Central memory CD4-positive, alpha-beta T cell (primary cell): ENCODE data around the gene C5orf22.
"Not testable (repeated sequence)": the region's sequence is repeated elsewhere in the genome, so short reads cannot be mapped to it uniquely, and the experiment has no call there.

Experiments
- DNase-seq: peaks from one replicate; pipeline ENCODE4 v3.0.0; 2022
- total RNA-seq, 3 experiments: gene quantifications; one replicate each; lab custom pipeline; 2026; lab: John Stamatoyannopoulos, UW

The C5orf22 gene
- total RNA-seq: 11.8 to 47.0 (median 28.6) reads per million in 3 experiments

DNA sequence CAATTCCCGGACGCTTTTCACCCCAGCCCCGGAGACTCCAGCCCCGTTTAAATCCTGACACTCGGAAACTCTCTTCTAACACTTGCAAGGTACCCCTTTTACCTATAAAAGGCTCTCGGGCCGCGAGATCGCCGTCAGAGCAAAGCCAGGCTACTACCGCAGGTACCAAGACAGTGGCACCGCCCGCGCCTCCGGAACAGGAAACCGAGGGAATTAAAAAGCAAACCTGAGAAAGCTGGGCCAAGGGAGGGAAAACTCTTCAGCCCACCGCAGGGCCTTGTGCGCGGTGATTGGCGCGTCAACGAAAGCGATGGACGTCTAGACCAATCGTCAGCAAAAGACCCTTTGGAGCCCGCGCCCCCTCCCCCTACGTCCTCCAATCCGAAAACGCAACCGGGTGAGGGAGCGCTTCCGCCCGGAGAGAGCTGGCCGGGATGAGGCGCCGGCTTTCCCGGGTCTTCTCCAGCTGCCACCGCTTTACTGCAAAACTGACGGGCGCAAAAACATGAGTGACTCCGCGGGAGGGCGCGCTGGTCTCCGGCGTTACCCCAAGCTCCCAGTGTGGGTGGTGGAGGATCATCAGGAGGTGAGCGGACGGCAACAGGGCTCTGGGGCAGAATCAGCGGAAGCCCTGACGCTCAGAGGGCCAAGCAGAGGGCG lies at the start of gene C5orf22, which contains the start of gene DROSHA:
C5orf22 (plus strand) TSS at position 414 of the 660 bp plus-strand sequence; CDS start at position 506, 92 bp downstream.
DROSHA (minus strand) TSS at position 206 of the 660 bp plus-strand sequence. CDS start 3,034 bp downstream, outside the sequence.
- DNase-seq: peak; percentile 84

DNA sequence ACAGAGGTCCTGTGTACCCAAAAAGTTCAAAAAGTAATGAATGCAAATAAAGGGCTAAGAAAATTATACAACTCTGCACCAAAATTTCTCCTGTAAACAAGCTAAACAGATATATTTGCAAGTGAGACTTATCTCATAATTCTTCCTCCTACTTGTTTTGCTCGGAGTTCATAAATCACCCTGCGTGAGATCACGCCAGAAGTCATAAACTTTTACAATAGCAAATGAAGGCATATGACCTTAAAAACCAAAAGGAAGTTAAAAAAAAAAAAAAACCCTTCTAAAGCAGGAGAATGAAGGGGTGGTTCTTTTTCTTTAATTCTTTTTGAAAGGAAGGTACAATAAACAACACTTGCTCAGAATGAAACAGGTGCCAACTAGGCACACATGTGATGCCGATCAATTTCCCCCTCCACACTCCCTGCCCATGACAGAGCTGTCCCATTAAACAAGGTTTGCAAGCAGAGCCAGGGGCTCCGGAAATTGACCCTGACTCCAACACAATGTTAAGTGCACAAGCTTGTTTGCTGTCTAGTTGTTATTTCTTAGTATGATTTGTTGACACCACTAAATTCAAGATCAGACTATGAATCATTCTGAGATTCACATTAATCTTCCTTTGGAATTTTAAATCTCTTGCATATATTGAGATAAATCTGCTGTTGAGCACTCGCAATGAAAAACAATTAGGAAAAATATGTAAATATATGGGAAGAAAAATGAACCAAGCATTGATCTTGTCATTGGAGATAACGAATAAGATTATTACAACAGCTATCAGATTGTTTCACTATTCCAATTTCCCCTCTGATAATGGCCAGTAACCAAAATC lies 46.5 kb upstream of the C5orf22 start:
- DNase-seq: no peak

DNA sequence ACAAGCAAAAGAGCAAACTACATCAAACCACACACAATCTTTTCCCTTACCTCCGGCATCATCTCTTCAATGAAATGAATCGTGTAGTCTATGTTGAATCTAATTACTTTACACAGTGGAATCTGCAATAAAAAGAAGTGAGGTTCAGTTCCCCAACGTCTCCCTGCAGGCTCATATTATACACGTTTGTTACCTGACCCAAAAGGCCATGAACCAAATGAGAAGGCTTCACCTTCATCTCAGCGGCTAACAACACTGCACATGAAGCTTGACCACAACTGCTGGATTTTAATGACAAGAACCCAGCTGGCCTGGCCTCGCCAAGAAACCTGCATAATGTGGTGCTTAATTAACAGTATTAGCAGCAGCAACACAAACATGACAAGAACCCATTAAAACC lies 45.7 kb upstream of the C5orf22 start:
- no peak for DNase-seq

DNA sequence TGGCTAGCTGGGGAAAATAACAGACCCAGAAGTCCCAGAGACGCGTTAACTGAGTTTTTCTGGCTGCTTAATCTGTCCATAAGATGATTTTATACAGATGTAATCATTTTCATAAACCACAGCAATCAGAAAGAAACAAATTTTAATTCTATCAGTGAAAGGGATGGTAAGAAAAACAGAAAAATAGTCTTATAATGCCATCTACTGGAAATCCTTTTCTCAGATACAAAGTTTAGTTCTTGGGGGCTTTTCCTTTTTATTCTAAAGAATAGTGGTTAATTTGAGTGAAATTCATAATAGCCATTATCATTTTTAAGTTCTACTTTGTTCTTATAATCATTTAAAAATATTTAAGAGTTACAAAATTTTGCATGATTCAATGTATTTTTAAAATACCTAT lies 44.6 kb upstream of the C5orf22 start:
- no peak for DNase-seq

DNA sequence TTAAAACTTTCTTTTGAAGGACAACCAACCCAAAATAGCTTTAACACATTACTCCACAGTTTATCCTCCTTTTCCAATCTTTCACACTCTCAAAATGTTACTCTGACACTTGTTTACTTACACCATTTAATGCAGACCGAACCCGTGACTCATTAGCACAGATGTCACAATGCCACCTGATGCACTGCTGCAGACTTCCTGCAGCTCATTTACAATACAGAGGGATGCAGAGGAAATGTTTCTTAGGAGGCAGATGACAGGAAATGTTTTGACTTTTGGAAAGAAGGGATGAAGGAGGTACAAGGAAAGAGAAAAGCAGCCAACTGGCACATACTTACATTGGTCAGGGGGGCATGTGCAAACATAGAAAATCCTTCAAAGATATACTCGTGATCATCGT lies 39.2 kb upstream of the C5orf22 start:
- DNase-seq: no peak

DNA sequence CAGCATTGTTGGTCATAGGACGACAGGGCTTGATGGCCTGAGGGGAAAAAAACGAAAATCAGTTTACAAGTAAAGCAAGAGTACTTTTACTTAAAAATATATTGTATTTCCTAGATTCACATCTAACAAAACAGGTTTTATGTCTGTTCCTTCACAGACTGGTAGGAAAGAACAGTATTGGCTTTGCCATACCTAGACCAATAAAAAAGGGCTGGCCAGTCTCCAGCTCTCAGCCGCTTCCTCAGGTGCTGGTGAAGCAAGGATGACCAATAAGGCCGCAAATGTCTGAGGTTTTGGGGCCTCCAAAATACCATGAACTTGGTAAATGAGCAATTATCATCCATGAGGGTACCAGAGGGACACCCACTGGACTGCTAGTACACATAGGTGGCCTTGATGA lies 36.8 kb upstream of the C5orf22 start:
- DNase-seq: no peak

DNA sequence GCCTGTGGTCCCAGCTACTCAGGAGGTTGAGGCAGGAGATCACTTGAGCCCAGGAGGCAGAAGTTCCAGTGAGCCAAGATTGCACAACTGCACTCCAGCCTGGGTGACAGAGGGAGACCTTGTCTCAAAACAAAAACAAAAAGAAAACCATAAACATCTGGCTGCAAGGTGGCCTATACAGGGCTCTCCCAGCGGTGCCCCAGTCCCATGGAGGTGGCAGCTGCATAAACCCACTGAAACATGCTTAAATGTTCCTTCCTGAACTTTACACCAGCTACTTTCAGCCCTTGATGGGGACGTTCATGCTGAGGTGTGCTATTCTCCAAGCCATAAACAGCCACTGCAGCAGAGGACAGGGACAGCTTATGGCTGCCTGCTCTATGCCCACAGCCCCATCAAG lies 35.8 kb upstream of the C5orf22 start:
- no peak for DNase-seq

DNA sequence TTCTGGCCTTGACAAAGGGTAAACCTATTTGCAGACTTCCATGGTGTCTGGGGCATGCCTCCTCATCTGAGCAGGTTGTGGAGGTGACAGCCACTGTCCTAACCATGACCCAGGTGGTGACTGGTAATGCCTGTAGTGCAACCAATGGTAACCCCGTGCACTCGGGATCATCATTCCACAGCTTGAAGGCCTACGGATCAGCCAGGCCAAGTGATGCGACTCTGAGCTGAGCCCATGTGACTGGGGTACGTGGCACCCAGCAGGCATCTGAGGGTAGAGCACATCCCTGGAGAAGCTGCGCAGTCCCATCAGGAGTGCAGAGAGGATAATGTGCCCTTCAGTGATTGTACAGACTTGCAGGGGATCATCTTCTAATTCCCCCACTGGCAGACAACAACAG lies 35.2 kb upstream of the C5orf22 start:
- no peak for DNase-seq

DNA sequence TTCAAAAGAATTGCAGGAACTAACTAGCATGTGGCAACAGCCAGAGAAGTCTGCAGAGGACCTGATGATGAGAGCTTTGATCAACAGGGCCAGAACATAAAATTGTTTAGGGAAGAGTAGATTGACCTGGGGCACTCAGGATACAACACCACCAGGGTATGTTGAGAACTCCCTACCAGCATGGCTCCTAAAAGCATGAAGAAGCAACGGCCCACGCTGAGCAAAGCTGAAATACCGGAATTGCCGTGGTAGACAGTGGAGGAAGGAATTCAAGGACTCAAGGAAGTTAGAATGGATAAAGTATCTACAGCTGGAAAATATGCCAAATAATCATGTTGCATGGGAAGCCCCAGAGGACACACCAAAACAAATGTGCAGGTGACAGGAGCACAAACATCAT lies 31.8 kb upstream of the C5orf22 start:
- DNase-seq: no peak

DNA sequence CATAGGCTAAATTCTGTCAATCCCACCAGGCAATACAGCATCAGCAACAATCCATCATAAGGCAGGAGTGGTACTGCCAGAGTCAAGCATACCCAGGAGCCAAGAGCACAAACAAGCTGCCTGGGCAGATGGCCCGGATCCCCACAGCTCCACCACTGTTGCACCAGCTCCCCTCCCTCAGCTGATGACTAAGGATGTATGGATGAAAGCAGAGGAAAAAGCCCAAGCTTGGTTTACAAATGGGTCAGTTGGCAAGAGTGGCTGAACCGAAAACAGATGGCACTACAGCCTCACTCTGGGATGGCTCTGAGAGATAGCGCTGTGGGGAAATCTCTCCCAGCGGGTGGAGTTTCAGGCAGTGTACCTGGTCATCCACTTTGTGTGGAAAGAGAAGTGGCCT lies 29.6 kb upstream of the C5orf22 start:
- DNase-seq: no peak

DNA sequence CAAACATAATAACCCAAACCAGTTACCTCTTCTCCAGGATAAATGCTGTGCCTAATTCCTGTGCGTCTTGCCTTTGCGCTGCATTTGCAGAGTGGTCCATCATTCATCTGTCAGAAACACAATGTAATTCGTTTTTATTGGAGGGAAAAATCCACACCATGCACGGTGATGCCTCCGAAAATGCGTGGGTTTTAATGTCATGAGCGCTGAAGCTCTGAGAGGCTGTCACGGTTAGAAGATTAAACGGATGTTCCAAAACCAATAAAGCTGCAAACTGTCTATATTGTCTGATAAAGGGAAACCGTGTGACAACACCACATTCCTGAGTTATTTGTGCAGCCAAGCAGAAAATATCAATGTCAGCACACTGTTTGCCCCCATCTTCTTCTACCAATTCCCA lies 27.6 kb upstream of the C5orf22 start:
- DNase-seq: no peak

DNA sequence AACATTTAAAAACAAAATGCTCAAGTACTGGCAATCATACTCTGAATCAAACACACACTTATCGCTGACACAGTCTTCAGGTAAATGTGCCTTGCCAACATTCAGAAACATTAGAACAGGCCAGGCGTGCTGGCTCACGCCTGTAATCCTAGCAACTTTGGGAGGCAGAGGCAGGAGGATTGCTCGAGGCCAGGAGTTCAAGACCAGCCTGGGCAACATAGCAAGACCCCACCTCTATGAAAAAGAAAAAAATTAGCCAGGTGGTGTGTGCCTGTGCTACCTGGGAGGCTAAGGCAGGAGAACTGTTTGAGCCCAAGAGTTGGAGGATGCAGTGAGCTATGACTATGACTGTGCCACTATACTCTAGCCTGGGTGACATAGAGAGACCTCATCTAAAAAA lies 20.8 kb upstream of the C5orf22 start:
- DNase-seq: no peak

DNA sequence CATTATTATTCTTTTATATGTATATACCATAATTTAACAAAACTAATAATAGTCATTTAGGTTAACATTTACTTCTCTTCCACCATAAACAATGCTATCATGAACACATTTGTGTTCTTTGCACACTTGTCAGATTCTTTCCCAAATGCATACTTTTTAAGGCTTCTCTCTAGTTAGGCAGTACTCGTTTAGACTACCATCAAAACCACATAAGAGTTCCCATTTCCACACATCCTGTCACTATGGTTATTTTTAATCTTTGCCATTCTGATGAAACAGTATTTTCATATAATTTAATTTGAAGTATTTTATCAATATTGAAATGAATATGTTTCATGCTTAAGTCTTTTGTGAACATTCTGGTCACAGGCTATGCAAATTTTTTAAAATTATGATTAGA lies 15.3 kb upstream of the C5orf22 start:
- DNase-seq: no peak

DNA sequence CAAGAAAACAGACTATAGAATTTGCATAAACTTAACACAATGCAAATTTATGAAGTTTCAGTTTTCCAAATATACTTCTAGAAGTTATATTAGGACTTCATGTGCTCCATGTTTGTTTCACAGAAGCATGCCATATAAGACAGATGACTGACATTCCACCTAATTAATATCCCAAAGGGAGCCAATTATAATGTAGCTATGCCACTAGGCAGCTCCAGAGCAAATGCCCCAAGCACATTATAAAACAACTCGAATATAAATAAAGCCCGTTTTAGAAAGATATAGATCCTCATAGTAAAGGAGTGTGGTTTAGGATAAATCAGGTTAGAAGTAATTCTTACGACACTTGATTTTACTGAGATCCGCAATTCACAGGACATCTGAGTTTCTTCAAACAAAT lies 9.1 kb upstream of the C5orf22 start:
- no peak for DNase-seq

DNA sequence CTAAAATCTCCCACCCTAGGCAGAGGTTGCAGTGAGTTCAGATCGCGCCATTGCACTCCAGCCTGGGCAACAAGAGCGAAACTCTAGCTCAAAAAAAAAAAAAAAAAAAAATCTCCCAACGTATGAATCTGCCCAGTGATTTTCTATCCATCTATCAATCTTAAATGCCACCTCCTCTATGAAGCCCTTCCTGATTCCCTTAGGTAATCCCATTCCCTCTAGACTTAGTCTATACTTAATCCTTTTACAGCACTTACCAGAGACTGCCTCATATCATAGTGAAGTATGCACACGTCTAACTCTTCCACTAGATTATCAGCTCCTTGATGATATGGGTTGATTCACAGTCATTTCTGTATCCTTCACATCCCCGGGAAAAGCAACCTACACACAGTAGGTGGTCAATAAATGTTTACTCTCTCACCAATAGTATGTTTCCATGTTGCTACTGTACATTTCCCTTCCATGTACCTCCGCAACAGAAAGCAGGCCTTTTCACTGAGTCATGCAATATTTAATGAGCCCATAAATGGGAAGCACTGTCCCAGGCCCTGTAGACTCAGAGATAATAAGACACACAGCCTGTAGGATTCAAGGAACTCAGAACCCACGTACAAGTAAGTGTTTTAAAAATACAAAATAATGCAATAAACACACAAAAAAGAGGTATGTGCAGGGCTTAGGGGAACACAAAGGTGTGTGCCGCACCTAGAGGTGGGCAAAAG lies 1.4 kb upstream of the C5orf22 start:
- no peak for DNase-seq

DNA sequence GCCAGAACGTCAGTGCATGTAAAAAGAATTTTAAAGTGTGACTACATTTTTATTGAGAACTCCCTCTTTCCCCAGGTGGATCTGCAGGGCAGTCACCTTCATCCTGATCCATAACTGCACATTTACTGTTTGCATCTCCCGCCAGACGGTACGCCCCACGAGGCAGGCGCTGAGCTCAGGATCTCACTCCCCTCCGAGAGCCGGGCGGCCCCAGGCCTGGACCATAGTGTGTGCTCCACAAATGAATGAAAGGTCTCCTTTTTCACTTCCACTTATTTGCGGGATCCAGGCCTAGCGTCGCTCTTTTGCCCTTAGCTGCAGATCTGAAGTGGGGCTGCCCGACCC lies 586 bp upstream of the C5orf22 start:
- DNase-seq: no peak

DNA sequence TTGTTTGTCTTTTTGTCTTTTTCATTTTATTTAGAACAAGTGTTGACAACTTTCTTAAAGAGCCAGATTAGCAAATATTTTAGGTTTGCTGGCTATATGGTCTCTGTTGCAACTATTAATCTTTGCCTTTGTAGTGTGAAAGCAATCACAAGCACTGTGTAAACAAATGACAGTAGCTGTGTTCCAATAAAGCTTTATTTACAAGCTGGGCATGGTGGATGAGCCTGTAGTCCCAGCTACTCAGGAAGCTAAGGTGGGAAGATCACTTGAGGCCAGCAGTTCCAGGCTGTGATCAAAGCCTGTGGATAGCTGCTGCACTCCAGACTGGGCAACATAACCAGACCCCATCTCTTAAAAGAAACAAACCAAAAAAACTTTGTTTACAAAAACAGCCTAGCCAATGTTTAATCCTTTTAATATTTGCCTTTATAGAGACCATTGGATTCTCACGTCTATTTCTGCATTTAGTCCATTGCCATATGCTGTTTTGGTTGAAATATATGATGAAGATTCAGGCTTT lies 2.5 kb downstream of the C5orf22 start:
- DNase-seq: no peak

DNA sequence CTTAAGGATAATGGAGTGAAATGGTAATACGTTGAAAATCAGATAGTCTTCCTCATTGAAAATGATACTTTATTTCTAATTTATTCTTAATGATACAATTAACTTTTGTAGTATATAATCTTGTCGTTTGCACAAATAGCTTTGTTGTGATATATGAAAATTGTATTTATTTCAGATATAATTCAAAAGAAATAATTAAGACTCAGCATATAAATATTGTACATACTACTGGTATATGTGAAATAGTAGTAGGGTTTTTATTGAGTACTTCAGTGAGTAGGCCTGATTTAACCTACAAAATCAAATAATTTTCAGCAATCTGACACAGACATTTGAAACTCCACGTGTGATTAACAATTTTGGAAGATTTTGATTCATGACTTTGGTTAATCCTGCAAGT lies 4.8 kb downstream of the C5orf22 start:
- no peak for DNase-seq

DNA sequence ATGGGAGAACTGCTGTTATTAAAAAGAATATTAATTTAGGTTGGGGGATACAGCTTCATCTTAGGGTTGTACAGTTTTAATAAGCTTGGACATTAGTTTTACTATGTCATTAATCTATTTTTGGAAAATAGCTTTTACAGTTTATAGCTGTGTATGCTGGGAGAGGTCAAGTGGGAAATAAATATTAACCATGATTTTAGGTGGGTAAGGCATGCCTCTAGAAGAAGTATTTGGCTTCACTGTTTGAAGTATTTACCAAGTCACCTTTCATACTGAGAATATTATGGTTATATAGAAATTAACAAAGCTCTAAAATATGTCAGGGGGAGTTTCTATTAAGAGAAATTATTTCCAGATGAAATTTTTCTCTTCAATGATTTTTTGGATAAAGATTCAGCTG lies 5.2 kb downstream of the C5orf22 start:
- no peak for DNase-seq

DNA sequence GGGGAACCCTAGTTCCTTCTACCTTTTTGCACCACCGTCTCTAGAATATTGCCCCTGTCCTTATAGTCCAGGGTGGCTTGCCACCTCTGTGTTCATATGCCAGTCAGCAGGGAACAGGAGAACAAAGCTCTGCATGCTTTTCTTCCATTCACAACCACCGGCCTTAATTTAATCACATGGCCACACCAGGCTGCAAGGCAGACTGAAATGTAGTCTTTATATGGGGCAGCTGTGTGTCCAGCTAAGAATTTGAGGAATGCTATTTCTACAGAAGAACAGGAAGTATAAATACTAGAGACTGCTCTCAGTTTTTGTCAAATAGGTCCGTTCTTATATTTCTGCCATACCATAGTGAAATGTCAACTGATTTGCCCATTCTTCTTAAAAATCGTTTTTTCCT lies 5.8 kb downstream of the C5orf22 start:
- no peak for DNase-seq

DNA sequence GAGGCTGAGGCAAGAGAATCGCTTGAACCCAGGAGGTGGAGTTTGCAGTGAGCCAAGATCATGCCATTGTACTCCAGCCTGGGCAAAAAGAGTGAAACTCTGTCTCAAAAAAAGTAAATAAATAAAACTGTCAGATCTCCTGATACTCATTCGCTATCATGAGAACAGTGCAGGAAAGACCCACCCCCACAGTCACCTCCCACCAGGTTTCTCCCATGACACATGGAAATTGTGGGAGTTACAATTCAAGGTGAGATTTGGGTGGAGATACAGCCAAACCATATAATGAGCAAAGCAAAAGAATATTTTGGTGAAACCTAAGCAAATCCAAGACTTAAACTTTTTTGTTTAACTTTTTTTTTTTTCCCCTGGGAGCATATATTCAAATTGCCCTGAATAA lies 17.0 kb downstream of the C5orf22 start:
- DNase-seq: not testable (repeated sequence)

DNA sequence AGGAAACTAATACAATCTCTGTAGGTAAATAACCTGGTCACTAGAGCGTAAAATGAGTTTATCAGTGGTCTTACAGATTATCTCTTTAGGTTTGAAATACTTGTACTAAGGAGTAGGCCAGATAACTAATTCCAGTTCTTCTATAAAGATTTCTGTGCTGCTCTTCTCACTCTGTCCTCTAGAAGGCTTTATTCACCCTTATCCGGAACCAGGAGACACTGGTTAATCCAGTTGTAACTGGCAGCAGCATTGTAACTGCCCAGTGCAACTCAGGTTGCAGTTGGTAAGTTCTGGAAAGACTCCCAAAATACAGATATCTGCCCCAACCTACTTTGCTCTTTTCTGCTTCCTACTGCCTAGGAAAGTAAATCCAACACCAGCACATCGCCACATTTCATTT lies 19.8 kb downstream of the C5orf22 start:
- no peak for DNase-seq

DNA sequence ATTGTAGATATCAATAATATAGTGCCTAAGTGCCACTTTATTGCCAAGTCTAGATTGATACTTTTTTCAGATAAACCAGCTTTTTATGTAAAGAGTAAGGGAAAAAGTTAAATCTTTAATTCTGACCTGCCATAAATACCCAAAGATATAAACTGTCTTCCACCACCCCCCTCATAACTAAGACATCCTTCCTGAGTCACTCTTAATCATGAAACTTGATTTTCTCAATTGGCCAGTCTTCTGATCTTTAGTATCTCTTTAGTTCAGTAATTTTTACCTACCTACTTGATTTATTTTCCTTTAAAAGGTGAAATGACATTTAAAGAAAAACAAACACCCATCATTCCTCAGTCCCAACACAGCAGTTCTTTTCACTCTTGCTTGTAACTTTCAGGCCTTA lies 21.8 kb downstream of the C5orf22 start:
- no peak for DNase-seq

DNA sequence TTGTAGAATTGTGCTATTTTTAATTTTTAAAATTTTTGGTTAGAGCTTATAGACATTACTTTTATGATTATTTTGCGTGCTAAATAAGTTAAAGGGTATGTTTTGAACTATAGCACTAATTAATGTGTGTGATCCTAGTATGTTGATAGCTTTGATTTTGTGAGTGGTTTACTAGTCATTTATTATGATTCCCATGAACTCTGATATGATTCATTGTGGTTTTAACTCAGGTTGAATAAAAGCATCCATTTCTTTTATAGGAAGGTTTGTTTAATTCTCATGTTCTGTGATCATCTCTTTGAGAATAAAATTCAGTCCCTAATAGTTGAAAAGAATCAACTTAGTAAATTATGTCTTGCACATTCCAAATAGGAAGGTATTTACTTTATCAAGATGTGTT lies 22.5 kb downstream of the C5orf22 start:
- no peak for DNase-seq
